ENCODE results near the gene FAM216B.

DNA sequence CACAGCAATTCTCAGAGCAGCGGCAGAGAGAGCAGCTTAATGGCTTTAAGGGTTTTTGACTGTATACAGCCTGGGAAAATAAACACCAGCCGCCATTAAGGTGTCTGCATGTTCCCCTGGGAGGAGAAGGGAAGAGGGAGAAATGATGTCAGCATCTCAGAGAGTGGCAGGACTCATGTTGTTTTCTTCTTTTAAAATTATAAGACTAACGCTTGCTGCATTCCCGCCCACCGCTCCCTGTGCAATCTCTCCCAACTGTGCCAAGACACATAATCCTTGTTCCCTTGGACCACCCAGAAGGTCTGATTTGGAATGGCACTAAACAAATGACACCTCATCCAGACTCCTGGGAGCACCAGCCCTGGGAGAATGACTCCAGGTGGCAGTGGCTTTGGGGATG is 27.7 kb upstream of the FAM216B start:
- TF ChIP-seq, protein P1, sequence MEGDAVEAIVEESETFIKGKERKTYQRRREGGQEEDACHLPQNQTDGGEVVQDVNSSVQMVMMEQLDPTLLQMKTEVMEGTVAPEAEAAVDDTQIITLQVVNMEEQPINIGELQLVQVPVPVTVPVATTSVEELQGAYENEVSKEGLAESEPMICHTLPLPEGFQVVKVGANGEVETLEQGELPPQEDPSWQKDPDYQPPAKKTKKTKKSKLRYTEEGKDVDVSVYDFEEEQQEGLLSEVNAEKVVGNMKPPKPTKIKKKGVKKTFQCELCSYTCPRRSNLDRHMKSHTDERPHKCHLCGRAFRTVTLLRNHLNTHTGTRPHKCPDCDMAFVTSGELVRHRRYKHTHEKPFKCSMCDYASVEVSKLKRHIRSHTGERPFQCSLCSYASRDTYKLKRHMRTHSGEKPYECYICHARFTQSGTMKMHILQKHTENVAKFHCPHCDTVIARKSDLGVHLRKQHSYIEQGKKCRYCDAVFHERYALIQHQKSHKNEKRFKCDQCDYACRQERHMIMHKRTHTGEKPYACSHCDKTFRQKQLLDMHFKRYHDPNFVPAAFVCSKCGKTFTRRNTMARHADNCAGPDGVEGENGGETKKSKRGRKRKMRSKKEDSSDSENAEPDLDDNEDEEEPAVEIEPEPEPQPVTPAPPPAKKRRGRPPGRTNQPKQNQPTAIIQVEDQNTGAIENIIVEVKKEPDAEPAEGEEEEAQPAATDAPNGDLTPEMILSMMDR (IDR thresholded peaks at IDR 0.05; ENCODE audit: insufficient read depth, low read depth, low read length) = no peak
- TF ChIP-seq EZH2 (IDR thresholded peaks at IDR 0.05; ENCODE audit: insufficient read depth, low read length) = no peak

Measured in astrocyte (in vitro differentiated cells and primary cell).